ENCODE results near the gene ASAP2.

The ASAP2 gene

GRCh38 chr2:9412781-9413180, 206.2 kb downstream of the ASAP2 start:
- no peaks in the 10 kb centered on the region for H3K9me3 ChIP-seq (ENCODE audit: control insufficient read depth, insufficient read depth, low read length)
- no peak overlapping the region for H3K27ac ChIP-seq (ENCODE audit: low read depth, low read length)
- peaks cover 10% of the 10 kb centered on the region; the same call in 1 of the 2 replicates for H3K36me3 ChIP-seq (ENCODE audit: control insufficient read depth, insufficient read depth, low read length)
- no peak overlapping the region for H3K4me3 ChIP-seq (ENCODE audit: low read depth, low read length)
- H3K9ac ChIP-seq (ENCODE audit: low read depth, low read length), result no peak overlapping the region
- H3K4me1 ChIP-seq (ENCODE audit: control insufficient read depth, insufficient read depth, low read length), result no peaks in the 10 kb centered on the region
- H3K27me3 ChIP-seq (ENCODE audit: control insufficient read depth, insufficient read depth, low read length), result no peaks in the 10 kb centered on the region

- no peaks in the 10 kb centered on the region for H3K4me1 ChIP-seq (ENCODE audit: control insufficient read depth, insufficient read depth, low read length)
- no peak overlapping the region for H3K27ac ChIP-seq (ENCODE audit: low read depth, low read length)
- no peak overlapping the region for H3K4me3 ChIP-seq (ENCODE audit: low read depth, low read length)
- H3K9me3 ChIP-seq (ENCODE audit: control insufficient read depth, insufficient read depth, low read length), result no peaks in the 10 kb centered on the region
- no peaks in the 10 kb centered on the region for H3K27me3 ChIP-seq (ENCODE audit: control insufficient read depth, insufficient read depth, low read length)
- H3K9ac ChIP-seq (ENCODE audit: low read depth, low read length), result no peak overlapping the region
- H3K36me3 ChIP-seq (ENCODE audit: control insufficient read depth, insufficient read depth, low read length), result peaks cover 13% of the 10 kb centered on the region; the same call in 1 of the 2 replicates
Measured at GRCh38 chr2:9415516-9416169, 209.0 kb downstream of the ASAP2 start.

DNA sequence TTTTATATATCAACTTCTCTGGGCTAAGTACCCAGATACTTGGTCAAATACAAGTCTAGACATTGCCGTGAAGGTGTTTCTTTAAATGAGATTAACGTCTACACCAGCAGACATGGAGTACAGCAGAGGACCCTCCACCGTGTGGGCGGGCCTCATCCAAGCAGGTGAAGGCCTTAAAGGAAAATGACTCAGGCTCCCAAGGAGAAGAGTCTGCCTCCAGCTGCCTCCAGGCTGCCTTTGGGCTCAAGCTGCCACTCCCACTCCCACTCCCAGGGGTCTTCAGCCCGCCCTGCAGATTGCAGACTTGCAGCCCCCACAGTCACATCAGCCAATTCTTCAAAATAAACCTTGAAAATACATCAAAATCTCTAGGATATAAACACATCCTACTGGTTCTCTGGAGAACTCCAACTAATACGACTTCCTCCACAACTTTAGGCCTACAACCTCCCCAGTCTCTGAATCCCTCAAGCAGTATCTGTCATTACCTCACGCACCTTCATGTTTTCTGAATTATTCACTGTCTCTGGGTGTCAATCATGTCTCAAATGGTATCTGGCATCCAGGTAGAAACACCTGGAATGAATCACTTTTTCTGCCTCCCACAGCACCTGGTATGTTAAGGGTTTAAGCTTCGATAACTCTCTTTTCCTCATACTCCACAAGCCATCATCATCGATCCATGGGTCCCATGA, 209.8 kb downstream of the ASAP2 start:
- Histone ChIP-seq H3K27ac (ENCODE audit: low read depth, low read length) (no peak overlapping the region), H3K27me3 (ENCODE audit: control insufficient read depth, insufficient read depth, low read length) (no peaks in the 10 kb centered on the region), H3K9me3 (ENCODE audit: control insufficient read depth, insufficient read depth, low read length) (no peaks in the 10 kb centered on the region), H3K36me3 (ENCODE audit: control insufficient read depth, insufficient read depth, low read length) (peaks cover 7% of the 10 kb centered on the region; the same call in 1 of the 2 replicates), H3K4me3 (ENCODE audit: low read depth, low read length) (no peak overlapping the region), H3K9ac (ENCODE audit: low read depth, low read length) (no peak overlapping the region), H3K4me1 (ENCODE audit: control insufficient read depth, insufficient read depth, low read length) (no peaks in the 10 kb centered on the region)

DNA sequence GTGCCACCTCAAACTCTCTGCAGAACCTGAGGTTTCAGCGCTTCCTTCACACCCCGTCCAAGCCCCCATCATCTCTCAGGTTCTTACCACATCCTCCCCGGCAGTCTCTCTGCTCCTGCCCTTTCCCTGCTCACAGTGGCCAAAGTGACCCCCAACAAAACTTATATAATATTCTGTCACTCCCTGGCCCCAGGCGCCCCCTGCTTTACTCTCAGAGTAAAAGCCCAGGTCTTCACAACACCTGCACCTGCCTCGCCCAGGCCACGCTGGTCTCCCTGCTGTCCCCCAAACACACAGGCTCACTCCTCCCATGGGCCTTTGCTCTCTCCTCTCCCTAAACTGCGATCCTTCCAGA, 210.3 kb downstream of the ASAP2 start:
- H3K4me3 ChIP-seq (ENCODE audit: low read depth, low read length), result no peak overlapping the region
- H3K36me3 ChIP-seq (ENCODE audit: control insufficient read depth, insufficient read depth, low read length), result peaks cover 7% of the 10 kb centered on the region; the same call in 1 of the 2 replicates
- no peak overlapping the region for H3K27ac ChIP-seq (ENCODE audit: low read depth, low read length)
- no peak overlapping the region for H3K9ac ChIP-seq (ENCODE audit: low read depth, low read length)
- H3K4me1 ChIP-seq (ENCODE audit: control insufficient read depth, insufficient read depth, low read length), result peaks cover 1% of the 10 kb centered on the region; the same call in 1 of the 2 replicates
- peaks cover 2% of the 10 kb centered on the region; the same call in 1 of the 2 replicates for H3K27me3 ChIP-seq (ENCODE audit: control insufficient read depth, insufficient read depth, low read length)
- no peaks in the 10 kb centered on the region for H3K9me3 ChIP-seq (ENCODE audit: control insufficient read depth, insufficient read depth, low read length)

GRCh38 chr2:9417725-9418124, 211.1 kb downstream of the ASAP2 start:
- Histone ChIP-seq H3K4me3 (ENCODE audit: low read depth, low read length) (no peak overlapping the region), H3K36me3 (ENCODE audit: control insufficient read depth, insufficient read depth, low read length) (peaks cover 5% of the 10 kb centered on the region; the same call in 1 of the 2 replicates), H3K27me3 (ENCODE audit: control insufficient read depth, insufficient read depth, low read length) (peaks cover 7% of the 10 kb centered on the region; the same call in 1 of the 2 replicates), H3K4me1 (ENCODE audit: control insufficient read depth, insufficient read depth, low read length) (peaks cover 7% of the 10 kb centered on the region; the same call in 1 of the 2 replicates), H3K9ac (ENCODE audit: low read depth, low read length) (no peak overlapping the region), H3K27ac (ENCODE audit: low read depth, low read length) (no peak overlapping the region), H3K9me3 (ENCODE audit: control insufficient read depth, insufficient read depth, low read length) (no peaks in the 10 kb centered on the region)

DNA sequence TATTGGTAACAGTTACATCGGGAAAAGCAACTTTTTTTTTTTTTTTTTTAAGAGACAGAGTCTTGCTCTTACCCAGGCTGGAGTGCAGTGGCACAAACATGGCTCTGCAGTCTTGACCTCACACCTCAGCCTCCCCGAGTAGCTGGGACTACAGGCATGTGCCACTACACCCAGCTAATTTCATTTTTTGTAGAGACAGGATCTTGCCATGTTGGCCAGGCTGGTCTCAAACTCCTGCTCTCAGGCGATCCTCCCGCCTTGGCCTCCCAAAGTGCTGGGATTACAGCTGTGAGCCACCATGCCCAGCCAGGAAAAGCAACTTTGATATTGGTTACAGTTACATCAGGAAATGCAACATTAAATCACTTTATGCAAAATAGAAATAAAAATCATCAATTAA, 212.1 kb downstream of the ASAP2 start:
- Histone ChIP-seq H3K27ac (ENCODE audit: low read depth, low read length) (no peak overlapping the region), H3K4me3 (ENCODE audit: low read depth, low read length) (no peak overlapping the region), H3K9ac (ENCODE audit: low read depth, low read length) (no peak overlapping the region), H3K9me3 (ENCODE audit: control insufficient read depth, insufficient read depth, low read length) (no peaks in the 10 kb centered on the region), H3K27me3 (ENCODE audit: control insufficient read depth, insufficient read depth, low read length) (peaks cover 7% of the 10 kb centered on the region; the same call in 1 of the 2 replicates), H3K36me3 (ENCODE audit: control insufficient read depth, insufficient read depth, low read length) (peaks cover 5% of the 10 kb centered on the region; the same call in 1 of the 2 replicates), H3K4me1 (ENCODE audit: control insufficient read depth, insufficient read depth, low read length) (peaks cover 7% of the 10 kb centered on the region; the same call in 1 of the 2 replicates)

GRCh38 chr2:9419541-9419940, 212.9 kb downstream of the ASAP2 start:
- peaks cover 10% of the 10 kb centered on the region for H3K4me1 ChIP-seq (ENCODE audit: control insufficient read depth, insufficient read depth, low read length)
- no peak overlapping the region for H3K27ac ChIP-seq (ENCODE audit: low read depth, low read length)
- H3K36me3 ChIP-seq (ENCODE audit: control insufficient read depth, insufficient read depth, low read length), result peaks cover 5% of the 10 kb centered on the region; the same call in 1 of the 2 replicates
- no peak overlapping the region for H3K4me3 ChIP-seq (ENCODE audit: low read depth, low read length)
- H3K9ac ChIP-seq (ENCODE audit: low read depth, low read length), result no peak overlapping the region
- H3K27me3 ChIP-seq (ENCODE audit: control insufficient read depth, insufficient read depth, low read length), result peaks cover 7% of the 10 kb centered on the region; the same call in 1 of the 2 replicates
- no peaks in the 10 kb centered on the region for H3K9me3 ChIP-seq (ENCODE audit: control insufficient read depth, insufficient read depth, low read length)

DNA sequence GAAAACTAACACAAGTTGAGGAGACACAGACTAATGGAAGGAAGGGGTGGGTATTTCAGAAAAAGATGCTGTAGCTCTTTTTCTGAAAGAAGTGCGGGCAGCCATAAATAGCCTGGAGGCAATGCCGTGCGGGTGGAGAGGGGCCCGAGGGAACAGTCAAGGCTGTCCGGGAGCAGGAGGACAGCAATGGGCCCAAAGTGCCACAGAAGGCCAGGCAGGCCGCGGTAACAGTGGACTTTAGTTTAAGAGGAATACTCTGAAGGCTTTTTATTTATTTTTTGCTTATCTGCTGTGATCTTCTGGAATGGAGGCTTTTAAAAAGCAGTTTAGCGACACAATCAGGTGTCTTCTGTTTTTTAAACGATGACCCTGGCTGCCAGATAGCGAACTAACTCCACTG, 213.9 kb downstream of the ASAP2 start:
- Histone ChIP-seq H3K9ac (ENCODE audit: low read depth, low read length) (no peak overlapping the region), H3K9me3 (ENCODE audit: control insufficient read depth, insufficient read depth, low read length) (no peaks in the 10 kb centered on the region), H3K27ac (ENCODE audit: low read depth, low read length) (no peak overlapping the region), H3K4me1 (ENCODE audit: control insufficient read depth, insufficient read depth, low read length) (peaks cover 14% of the 10 kb centered on the region), H3K27me3 (ENCODE audit: control insufficient read depth, insufficient read depth, low read length) (peaks cover 7% of the 10 kb centered on the region; the same call in 1 of the 2 replicates), H3K36me3 (ENCODE audit: control insufficient read depth, insufficient read depth, low read length) (peaks cover 5% of the 10 kb centered on the region; the same call in 1 of the 2 replicates), H3K4me3 (ENCODE audit: low read depth, low read length) (no peak overlapping the region)

- Histone ChIP-seq H3K9me3 (ENCODE audit: control insufficient read depth, insufficient read depth, low read length) (no peaks in the 10 kb centered on the region), H3K9ac (ENCODE audit: low read depth, low read length) (no peak overlapping the region), H3K27ac (ENCODE audit: low read depth, low read length) (no peak overlapping the region), H3K4me3 (ENCODE audit: low read depth, low read length) (peak overlapping the region; percentile 99), H3K4me1 (ENCODE audit: control insufficient read depth, insufficient read depth, low read length) (peaks cover 14% of the 10 kb centered on the region), H3K36me3 (ENCODE audit: control insufficient read depth, insufficient read depth, low read length) (peaks cover 8% of the 10 kb centered on the region; the same call in 1 of the 2 replicates), H3K27me3 (ENCODE audit: control insufficient read depth, insufficient read depth, low read length) (peaks cover 7% of the 10 kb centered on the region; the same call in 1 of the 2 replicates)
Measured at GRCh38 chr2:9422321-9423099, 215.9 kb downstream of the ASAP2 start.

DNA sequence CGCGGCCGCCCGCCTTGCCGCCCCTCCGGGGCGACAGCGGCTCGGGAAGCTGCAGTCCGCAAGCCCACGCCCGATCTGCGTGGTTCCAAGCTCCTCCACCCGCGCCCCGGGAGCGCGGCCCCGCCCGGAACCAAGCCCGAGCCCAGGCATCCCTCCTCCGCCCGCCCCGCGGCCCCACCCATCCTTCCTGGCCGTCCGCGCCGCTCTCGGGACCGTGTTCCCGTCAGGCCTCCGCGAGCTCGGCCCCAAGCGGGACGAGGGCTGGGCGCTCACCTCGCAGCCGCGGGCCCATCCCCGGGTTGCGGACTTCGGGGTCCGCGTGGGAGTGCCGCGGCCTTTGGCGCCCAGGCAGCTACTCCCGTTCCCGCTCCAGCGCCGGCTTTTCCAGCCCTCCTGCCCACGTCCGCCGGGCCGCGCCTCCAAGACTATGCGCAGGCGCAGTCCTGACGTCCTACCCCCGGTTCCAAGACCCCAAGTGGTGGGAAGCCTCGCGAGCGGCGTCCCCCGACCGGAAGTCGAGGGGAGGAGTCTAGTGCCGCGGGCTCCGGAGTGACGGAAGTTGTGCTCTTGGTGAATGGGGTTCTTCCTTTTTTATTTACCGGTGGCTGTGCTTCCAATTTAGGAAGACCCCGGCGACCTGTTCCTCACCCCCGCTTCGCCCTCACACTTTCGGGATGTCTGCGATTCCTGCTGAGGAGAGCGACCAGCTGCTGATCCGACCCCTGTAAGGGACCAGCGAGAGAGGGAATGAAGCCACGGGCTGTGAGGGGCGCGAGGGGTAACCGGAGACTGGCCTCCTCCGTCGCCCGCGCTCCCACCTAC, 216.7 kb downstream of the ASAP2 start, which contains the start of the genes CPSF3 and ITGB1BP1:
Gene CPSF3, plus strand, starts transcription at position 555 of the 822 bp plus-strand sequence. Its CDS starts 120 bp downstream, at position 675.
Gene ITGB1BP1, minus strand, starts transcription at position 429 of the 822 bp plus-strand sequence. CDS start 4,831 bp downstream, outside the sequence.
- peak within 1 kb of the TSS; percentile 99 for H3K4me3 ChIP-seq (ENCODE audit: low read depth, low read length)
- peaks cover 3% of the 10 kb centered on the region for H3K36me3 ChIP-seq (ENCODE audit: control insufficient read depth, insufficient read depth, low read length)
- H3K27me3 ChIP-seq (ENCODE audit: control insufficient read depth, insufficient read depth, low read length), result peaks cover 7% of the 10 kb centered on the region; the same call in 1 of the 2 replicates
- H3K27ac ChIP-seq (ENCODE audit: low read depth, low read length), result peak within 1 kb of the TSS; percentile 96
- H3K4me1 ChIP-seq (ENCODE audit: control insufficient read depth, insufficient read depth, low read length), result peaks cover 14% of the 10 kb centered on the region
- H3K9me3 ChIP-seq (ENCODE audit: control insufficient read depth, insufficient read depth, low read length), result no peaks in the 10 kb centered on the region
- peak within 1 kb of the TSS; percentile 92 for H3K9ac ChIP-seq (ENCODE audit: low read depth, low read length)
